ENCODE data around the gene TLE3.
A peak's percentile ranks its signal among the peaks of the same experiment; 100 is the strongest.
"Not testable (repeated sequence)": the region's sequence is repeated elsewhere in the genome, so short reads cannot be mapped to it uniquely, and the experiment has no call there.

The TLE3 gene

DNA sequence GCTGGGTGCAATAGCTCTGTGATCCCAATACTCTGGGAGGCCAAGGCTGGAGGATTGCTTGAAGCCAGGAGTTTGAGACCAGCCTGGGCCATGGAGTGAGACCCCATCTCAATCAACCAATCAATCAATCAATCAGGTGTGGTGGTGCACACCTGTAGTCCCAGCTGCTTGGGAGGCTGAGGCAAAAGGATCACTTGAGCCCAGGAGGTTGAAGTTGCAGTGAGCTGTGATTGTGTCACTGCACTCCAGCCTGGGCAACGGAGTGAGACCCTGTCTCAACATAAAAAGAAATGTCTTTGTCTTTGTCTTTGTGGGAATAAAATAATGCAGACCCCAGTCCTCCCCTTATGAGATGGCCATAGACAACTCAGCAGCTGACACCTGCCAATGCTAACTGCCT, 34.9 kb upstream of the TLE3 start:
- H3K9me3 Mint-ChIP-seq = peaks cover 6 to 7% of the 10 kb centered on the region in 2 donors
- H3K4me3 Mint-ChIP-seq = no peak overlapping the region
- H3K4me1 Mint-ChIP-seq = peaks cover 10% of the 10 kb centered on the region
- H3K27me3 Mint-ChIP-seq = no peaks in the 10 kb centered on the region
- DNase-seq = no peak
- no peak overlapping the region for H3K27ac Mint-ChIP-seq
- no peak for ATAC-seq

DNA sequence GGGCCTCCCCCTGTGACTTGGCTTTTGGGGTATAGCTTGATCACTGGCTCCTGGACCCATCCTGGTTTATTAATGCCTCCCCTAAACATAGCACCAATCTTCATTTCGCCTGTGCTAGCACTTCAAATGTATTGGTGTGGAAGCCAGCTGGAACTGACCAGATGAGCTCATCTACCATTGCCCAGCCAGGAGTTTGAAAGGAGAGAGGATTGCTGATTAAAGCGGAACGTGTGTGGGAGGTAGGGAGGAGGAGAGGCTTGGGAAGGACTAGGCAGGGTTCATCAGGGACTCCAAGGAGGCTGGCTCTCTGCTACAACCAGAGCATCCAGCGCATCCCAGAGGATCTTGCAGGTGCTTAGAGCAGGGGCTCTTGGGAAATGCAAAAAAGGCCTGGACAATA, 34.4 kb upstream of the TLE3 start:
- Mint-ChIP-seq H3K9me3 (peaks cover 6 to 7% of the 10 kb centered on the region in 2 donors), H3K4me3 (no peak overlapping the region), H3K27me3 (no peaks in the 10 kb centered on the region), H3K4me1 (peaks cover 10% of the 10 kb centered on the region), H3K27ac (no peak overlapping the region)
- no peak for ATAC-seq
- DNase-seq = no peak

GRCh38 chr15:70128414-70129140, 30.9 kb upstream of the TLE3 start:
- peaks cover 10% of the 10 kb centered on the region for H3K4me1 Mint-ChIP-seq
- H3K27me3 Mint-ChIP-seq = peaks cover 27% of the 10 kb centered on the region
- DNase-seq (no peak), ATAC-seq (peak; percentile 71)
- H3K9me3 Mint-ChIP-seq = no peaks in the 10 kb centered on the region
- no peak overlapping the region for H3K27ac Mint-ChIP-seq
- H3K4me3 Mint-ChIP-seq = no peak overlapping the region

DNA sequence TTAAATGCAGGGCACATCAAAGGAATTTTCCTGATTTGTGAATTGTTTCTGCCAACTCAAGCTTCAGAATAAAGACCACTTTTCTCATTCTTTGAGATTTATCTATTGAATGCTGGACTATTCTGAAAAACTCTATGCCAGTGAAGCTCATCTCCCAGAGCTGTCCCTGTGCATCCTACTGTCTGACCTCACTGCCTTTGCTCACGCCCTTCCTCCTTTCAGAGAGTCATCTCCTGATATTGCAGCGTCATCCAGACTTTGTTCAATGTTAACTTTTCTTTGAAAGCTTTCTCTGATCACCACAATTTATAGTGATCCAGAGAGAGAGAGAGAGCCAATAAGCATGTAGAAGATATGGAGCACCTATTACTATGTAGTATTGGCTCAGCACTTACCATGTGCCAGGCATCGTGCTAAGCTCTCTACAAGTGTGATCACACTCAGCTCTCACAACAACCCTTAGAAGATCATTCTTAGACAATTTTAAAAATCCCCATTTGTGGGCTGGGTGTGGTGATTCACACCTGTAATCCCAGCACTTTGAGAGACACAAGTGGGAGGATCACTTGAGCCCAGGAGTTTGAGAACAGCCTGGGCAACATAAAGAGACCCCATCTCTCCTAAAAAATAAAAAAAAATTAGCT, 30.2 kb upstream of the TLE3 start:
- Mint-ChIP-seq H3K4me3 (no peak overlapping the region), H3K27ac (no peak overlapping the region), H3K4me1 (peaks cover 10% of the 10 kb centered on the region), H3K27me3 (peaks cover 32% of the 10 kb centered on the region), H3K9me3 (no peaks in the 10 kb centered on the region)
- ATAC-seq (peak; percentile 57), DNase-seq (no peak)

- no peaks in the 10 kb centered on the region for H3K9me3 Mint-ChIP-seq
- H3K4me3 Mint-ChIP-seq = no peak overlapping the region
- ATAC-seq = no peak
- peaks cover 32% of the 10 kb centered on the region for H3K27me3 Mint-ChIP-seq
- H3K4me1 Mint-ChIP-seq = peaks cover 14% of the 10 kb centered on the region
- no peak overlapping the region for H3K27ac Mint-ChIP-seq
- no peak for DNase-seq
Observed at GRCh38 chr15:70127288-70127746, 29.6 kb upstream of the TLE3 start.

GRCh38 chr15:70126362-70126761, 28.6 kb upstream of the TLE3 start:
- H3K4me3 Mint-ChIP-seq = no peak overlapping the region
- DNase-seq (no peak), ATAC-seq (no peak)
- no peaks in the 10 kb centered on the region for H3K9me3 Mint-ChIP-seq
- H3K4me1 Mint-ChIP-seq = peaks cover 17% of the 10 kb centered on the region
- H3K27ac Mint-ChIP-seq = no peak overlapping the region
- H3K27me3 Mint-ChIP-seq = peaks cover 32% of the 10 kb centered on the region

GRCh38 chr15:70125605-70126004, 27.9 kb upstream of the TLE3 start:
- Mint-ChIP-seq H3K4me1 (peaks cover 17% of the 10 kb centered on the region), H3K9me3 (no peaks in the 10 kb centered on the region), H3K27ac (no peak overlapping the region), H3K4me3 (no peak overlapping the region), H3K27me3 (peaks cover 32% of the 10 kb centered on the region)
- no peak for ATAC-seq
- DNase-seq = no peak

DNA sequence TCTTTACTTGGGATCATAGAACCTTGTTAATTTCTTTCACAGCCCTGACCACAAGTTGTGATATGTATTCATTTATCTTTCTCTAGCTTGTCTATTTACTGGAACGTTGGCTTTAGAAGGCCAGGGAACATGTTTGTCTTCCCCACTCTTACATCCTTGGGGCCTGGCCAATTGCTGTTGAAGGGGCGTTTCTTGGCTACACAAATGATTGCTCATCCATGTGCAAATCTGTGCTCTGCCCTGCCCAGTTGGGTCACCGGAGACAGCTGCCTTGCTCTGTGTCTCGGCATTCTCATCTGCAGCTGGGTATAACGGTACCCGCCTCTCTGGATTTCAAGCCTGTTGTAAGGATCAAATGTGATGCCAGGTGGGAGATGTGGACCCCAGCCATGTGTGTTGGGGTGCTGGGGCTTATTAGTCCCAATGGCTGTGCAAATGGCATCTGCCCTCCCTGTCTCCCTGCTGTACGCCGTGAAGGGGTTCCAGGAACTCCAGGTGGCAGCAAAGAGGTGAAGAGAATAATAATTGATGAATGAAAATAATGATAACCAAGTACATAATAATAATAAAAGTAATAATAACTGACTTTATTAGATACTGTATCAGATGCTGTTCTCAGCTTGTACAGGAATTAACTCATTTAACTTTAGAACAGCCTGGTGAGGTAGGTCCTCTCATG, 24.0 kb upstream of the TLE3 start:
- Mint-ChIP-seq H3K9me3 (no peaks in the 10 kb centered on the region), H3K4me1 (peaks cover 6% of the 10 kb centered on the region), H3K27ac (no peak overlapping the region), H3K4me3 (no peak overlapping the region), H3K27me3 (peaks cover 30% of the 10 kb centered on the region)
- no peak for ATAC-seq
- DNase-seq = no peak

GRCh38 chr15:70120958-70121623, 23.4 kb upstream of the TLE3 start:
- Mint-ChIP-seq H3K4me3 (no peak overlapping the region), H3K27ac (peak overlapping the region in 1 of 2 donors; percentile 56), H3K9me3 (no peaks in the 10 kb centered on the region), H3K27me3 (peaks cover 23% of the 10 kb centered on the region), H3K4me1 (peaks cover 6% of the 10 kb centered on the region)
- ATAC-seq = no peak
- no peak for DNase-seq

DNA sequence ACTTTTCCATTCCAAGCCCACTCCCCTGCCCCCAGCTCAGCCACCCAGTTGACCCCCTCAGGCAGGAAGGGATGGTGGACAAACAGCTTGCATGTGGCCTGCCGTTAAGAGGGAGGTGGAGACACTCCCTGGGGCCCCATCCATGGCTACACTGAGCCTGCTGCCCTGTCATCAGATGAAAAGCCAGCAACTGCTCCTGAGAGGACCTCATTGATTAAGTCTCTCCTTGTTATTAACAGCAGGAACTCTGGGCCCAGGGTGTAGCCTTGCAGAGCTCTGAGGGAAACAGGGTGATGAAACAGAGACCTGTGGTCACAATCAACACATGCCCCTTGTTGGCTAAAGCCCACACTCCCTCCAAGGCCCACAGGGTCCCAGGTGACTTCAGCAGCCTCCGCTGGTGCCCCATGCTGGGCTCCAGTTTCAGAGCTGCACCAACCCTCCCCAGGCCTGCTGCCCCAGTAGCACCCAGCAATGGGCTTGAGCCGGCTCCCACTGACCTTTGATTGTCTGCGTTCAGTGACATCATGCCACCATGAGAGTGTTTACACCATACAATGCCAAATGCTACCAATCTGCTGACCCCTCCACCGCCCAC, 22.3 kb upstream of the TLE3 start:
- no peak overlapping the region for H3K4me3 Mint-ChIP-seq
- no peaks in the 10 kb centered on the region for H3K9me3 Mint-ChIP-seq
- no peak for DNase-seq
- ATAC-seq = no peak
- H3K27ac Mint-ChIP-seq = peak overlapping the region in 1 of 2 donors; percentile 74
- peaks cover 20% of the 10 kb centered on the region for H3K27me3 Mint-ChIP-seq
- peaks cover 6% of the 10 kb centered on the region for H3K4me1 Mint-ChIP-seq

DNA sequence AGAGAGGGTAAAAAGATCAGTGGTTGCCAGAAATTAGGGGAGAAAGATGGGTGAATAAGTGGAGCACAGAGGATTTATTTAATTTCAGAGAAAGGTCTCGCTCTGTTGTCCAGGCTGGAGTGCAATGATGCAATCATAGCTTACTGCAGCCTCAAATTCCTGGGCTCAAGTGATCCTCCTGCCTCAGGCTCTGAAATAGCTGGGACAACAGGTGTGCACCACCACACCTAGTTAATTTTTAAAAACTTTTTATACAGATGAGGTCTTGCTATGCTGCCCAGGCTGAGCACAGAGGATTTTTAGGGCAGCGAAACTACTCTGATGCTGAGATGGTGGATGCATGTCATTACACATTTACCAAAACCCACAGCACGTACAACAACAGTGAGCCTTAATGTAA, 20.9 kb upstream of the TLE3 start:
- Mint-ChIP-seq H3K4me1 (peaks cover 6% of the 10 kb centered on the region), H3K4me3 (no peak overlapping the region), H3K27me3 (peaks cover 6% of the 10 kb centered on the region), H3K9me3 (no peaks in the 10 kb centered on the region), H3K27ac (no peak overlapping the region)
- ATAC-seq (no peak), DNase-seq (no peak)

GRCh38 chr15:70116317-70116716, 18.6 kb upstream of the TLE3 start:
- DNase-seq (no peak), ATAC-seq (no peak)
- no peaks in the 10 kb centered on the region for H3K9me3 Mint-ChIP-seq
- H3K27ac Mint-ChIP-seq = no peak overlapping the region
- no peaks in the 10 kb centered on the region for H3K4me1 Mint-ChIP-seq
- no peak overlapping the region for H3K4me3 Mint-ChIP-seq
- peaks cover 10% of the 10 kb centered on the region for H3K27me3 Mint-ChIP-seq

GRCh38 chr15:70114221-70114620, 16.5 kb upstream of the TLE3 start:
- Mint-ChIP-seq H3K27me3 (peaks cover 10% of the 10 kb centered on the region), H3K4me3 (no peak overlapping the region), H3K4me1 (no peaks in the 10 kb centered on the region), H3K27ac (no peak overlapping the region), H3K9me3 (no peaks in the 10 kb centered on the region)
- DNase-seq = no peak
- no peak for ATAC-seq

- H3K27ac Mint-ChIP-seq = no peak overlapping the region
- no peak for DNase-seq
- peaks cover 10% of the 10 kb centered on the region for H3K27me3 Mint-ChIP-seq
- no peaks in the 10 kb centered on the region for H3K9me3 Mint-ChIP-seq
- ATAC-seq = no peak
- H3K4me1 Mint-ChIP-seq = no peaks in the 10 kb centered on the region
- no peak overlapping the region for H3K4me3 Mint-ChIP-seq
Observed at GRCh38 chr15:70113304-70113700, 15.6 kb upstream of the TLE3 start.

- ATAC-seq, H3K4me3 Mint-ChIP-seq, H3K4me1 Mint-ChIP-seq, DNase-seq, H3K27ac Mint-ChIP-seq, H3K9me3 Mint-ChIP-seq: not testable (repeated sequence)
- peaks cover 10% of the 10 kb centered on the region for H3K27me3 Mint-ChIP-seq
Observed at GRCh38 chr15:70112572-70113303, 15.0 kb upstream of the TLE3 start.

Data from stimulated activated naive CD8-positive, alpha-beta T cell treated with anti-CD3 and anti-CD28 coated beads, Interleukin-15, amount 100 ng/mL, for 72 hours (primary cell).